NCI-H2107 treated with DMSO at 0.1 percent for 48 hours (cell line): Measurements from ENCODE around the gene HNRNPA1.
"Not testable (repeated sequence)": the region's sequence is repeated elsewhere in the genome, so short reads cannot be mapped to it uniquely, and the experiment has no call there.

ENCODE experiments used
- DNase-seq: peaks from one replicate; lab custom pipeline; 2025; ENCODE audit not compliant: unreplicated experiment; lab: John Stamatoyannopoulos, UW

The HNRNPA1 gene

DNA sequence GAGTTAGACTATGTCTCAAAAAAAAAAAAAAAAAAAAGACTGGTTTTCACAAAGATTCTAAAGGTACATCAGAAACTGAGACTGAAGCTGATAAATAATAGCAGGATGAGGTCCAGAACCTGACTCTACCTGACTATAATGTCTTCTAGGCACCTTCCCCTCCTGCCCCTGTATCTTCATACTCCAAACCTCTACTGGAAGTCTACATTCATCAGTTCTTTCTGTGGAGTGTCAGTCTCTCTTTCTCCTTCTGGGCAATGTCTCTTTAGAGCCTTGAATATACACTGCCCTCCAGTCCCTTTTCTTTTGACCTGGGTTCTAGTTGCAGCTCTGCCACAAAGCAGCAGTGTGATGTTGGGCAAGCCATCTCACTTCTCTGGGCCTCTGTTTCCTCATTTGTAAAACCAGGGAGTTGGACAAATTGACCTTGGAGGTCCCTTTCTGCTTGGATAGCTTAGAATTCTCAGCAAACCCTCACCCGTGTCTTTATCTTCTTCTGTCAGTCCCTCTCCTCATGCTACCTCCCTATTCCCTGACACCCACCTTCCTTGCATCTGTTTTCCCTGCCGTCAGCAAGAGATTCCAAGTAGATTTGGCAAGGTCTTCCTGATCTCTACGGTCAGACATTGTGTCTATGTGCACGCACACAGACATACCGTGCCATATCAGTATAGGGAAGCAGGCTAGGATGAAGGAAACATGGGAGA is 16.0 kb downstream of the HNRNPA1 start:
- DNase-seq: no peak

DNA sequence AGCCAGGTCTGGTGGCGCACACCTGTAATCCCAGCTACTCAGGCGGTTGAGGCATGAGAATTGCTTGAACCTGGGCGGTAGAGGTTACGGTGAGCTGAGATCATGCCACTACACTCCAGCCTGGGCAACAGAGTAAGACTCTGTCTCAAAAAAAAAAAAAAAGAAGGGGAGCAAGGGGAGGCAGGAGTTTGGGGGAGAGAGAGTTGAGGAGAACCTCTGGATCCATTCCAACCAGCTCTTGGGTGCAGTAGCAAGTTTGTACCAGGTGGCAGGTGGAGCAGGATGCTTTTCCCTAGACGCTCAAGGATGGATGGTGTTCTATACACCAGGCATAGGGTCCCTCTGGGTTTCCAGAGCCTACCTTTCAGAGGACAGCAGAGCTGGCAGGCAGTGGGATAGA is 18.4 kb downstream of the HNRNPA1 start:
- DNase-seq: no peak

DNA sequence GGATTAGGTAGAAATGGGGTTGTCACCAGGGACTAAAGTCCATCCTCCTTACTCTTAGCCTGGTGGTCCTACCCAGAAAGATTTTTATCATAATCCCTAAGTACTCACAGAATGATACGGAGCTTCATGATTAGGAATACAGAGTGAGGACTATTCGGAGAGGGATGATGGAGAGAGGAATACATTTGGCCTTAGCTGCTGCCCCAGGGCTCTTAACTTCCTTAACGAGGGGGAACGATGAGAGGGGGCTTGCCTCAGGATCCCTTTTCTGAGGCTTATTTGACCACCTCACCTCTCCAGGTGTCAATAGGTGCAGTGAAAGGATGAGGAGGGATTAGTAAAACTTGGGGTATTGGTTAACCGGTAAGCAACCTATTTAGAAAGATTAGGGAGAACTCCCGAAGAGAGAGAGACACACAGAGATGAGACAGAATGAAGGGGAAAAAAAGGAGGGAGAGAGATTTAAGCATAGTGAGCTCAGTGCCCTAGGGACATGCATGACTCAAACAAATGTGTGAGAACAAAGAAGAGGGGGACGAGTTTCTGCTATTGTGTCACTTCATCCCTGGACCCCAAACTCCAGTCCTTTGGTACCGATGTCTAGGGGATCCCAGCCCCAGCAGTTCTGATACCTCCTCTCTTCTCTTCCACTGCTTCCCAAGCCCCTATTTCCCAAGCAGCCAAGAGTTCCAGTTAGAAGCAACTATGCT is 19.1 kb downstream of the HNRNPA1 start:
- DNase-seq: no peak

DNA sequence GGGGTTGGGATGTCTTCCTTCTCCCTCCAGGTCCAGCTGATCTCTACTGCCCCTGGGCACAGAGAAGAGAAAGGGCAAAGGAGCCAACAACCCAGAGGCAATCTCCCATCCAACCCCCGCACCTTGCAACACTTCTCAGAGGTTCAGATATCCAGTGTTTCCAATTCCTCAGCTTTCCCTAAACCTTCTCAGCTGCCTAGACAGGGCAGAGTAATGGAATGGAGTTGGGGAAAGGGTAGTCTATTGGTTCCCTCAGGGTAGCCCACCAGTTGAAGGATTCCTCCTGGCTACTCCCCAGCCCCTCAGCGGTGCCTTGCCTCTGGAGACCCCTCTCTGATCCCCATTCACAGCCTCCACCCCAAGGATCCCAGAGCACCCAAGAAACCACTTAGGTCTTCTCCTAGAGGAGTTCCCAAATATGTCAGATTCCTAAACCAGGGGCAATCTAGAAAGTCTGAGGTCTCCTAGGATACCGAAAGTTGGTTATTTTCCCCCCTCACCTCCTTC is 19.8 kb downstream of the HNRNPA1 start:
- DNase-seq: no peak

DNA sequence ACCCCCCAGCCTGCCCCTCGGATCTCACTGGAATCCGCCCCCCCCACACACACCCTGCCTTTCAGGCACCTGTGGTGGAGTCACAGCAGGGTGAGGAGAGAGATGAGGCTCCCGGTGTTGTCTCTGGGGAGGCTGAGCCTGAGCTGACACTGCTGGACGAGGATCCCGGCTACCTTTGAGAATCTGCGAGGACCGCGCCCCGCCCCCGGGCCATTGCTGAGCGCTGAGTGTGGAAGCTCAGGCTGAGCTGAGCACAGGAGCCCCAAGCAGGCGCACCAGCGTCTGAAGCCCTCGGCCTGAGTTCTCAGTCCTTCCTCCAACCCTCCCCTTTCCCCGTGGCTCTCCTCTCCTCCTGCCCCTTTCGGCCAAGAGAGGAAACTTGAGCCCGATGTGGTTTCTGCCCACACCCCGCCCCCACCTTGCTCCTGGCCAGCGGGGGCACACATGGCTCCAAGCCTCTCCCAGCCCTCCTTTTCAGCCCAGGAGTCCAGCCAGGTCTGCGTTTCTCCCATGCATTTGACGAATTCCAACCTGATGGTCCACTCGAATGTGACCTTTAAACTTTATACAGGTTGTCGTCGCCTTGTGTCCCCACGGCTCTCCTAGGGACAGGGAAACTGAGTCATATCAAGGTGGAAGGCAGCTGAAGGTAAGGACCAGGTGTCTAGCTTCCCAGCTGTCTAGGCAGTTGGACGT is 20.4 kb downstream of the HNRNPA1 start, which contains the start of gene NFE2:
Gene NFE2 (minus strand): TSS at position 284 of the 696 bp plus-strand sequence. CDS start 5,767 bp downstream, outside the sequence.
- peak; percentile 32 for DNase-seq

DNA sequence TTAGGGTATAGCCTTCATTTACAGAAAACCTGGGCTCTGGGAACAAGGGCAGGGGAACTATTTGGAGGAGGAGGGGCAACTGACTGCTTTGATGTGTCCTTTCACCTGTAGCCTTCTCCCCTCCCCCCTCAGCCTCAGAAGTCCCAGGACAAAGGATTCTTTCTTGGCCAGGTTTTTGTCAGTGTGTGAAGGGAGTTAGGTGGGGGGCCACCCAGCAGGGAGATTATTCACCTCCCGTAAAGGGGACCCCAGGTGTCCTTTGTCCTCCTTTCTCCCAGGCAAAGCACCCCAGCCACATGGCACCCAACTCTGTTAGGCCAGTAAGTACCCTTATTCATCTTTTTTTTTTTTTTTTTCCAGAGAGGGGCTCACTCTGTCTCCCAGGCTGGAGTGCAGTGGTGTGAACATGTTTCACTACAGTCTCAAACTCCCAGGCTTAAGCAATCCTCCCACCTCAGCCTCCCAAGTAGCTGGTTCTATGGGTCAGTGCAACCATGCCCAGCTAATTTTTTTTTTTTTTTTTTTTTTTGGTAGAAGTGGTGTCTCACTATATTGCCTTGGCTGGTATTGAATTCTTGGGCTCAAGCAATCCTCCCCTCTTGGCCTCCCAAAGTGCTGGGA is 21.0 kb downstream of the HNRNPA1 start:
- no peak for DNase-seq

DNA sequence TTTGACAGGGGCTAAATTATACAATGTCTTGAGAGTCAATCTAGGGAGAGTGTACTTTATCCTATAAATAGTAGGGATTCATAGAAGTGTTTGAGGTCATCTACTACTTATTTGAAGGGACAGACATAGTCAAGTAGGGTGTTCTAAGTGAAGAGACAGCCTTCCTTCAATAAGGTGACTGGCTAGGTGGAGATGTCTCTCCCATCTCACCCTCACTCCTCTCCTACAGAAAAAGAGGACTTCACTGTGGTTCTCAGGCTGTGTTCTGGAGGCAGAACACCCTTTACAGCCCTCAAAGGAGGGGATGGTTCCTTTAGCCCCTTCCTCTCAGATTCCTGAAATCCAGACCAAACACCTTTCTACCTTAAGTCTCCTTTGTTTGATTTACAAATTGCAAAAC is 23.1 kb downstream of the HNRNPA1 start:
- DNase-seq: no peak

DNA sequence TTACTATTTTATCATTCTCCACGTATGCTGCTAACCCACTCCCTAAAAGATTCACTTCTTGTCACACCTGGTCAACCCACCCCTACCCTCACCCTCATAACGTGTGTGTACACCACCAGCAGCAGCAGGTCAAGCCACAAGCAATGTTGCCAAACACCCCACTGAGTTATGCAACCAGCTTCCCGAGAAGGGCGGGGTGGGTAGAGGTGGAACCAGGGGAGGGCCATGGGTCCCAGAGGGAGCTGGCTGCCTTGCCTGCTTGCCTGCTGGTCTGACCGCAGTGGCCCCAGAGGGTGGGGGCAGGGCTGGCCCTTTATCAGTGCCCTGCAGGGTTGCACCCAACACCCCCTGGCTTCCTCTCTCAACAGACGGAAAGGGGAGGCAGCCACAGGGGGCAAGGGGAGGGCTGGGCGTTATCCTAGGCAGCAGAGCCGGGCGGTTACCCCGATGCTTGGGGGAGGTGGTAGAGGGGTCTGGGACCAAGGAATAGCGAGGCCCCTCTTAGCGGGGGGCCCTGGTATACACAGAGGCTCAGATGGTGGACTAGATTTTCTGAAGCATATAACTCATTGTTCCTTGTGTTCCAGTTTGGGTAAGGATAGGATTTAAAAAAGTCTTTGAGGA is 23.8 kb downstream of the HNRNPA1 start:
- DNase-seq: peak; percentile 83

DNA sequence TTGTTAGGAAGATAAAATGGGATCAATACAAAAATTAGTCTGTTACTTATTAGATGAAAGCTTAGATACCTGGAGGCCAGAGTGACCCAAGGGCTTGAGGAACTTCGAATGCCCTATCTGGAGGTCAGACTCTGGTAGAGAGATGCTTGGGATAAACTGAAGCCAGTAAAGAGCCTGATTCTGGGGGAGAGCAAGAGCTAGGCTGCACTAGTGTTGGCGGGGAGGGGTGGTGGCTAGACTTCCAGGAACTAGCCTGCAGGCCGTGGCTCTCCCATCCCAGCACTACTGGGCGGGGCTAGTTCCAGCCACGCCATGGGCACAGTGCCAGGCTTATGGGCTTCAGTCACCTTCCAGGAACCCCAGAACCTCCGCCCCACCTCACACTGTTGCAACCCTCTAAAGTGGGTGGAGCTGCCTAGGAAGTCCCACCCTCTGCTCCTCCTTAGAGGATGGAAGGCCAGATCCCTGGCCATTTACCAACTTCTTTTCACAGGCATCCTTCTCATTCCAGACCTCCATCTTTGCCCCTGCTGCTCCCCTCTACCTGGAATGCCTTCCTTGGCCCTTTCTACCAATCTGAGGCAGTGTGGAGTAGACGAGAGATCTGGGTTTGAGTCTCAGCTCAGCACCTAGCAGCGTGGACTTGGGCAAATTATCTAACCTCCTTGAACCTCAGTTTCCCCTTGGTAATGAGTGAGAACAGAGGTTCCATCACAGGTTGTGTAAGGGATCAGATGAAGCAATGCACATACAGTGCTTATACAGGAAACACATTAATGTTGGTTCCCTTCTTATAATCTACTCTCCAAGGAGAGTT is 26.6 kb downstream of the HNRNPA1 start:
- DNase-seq: no peak

DNA sequence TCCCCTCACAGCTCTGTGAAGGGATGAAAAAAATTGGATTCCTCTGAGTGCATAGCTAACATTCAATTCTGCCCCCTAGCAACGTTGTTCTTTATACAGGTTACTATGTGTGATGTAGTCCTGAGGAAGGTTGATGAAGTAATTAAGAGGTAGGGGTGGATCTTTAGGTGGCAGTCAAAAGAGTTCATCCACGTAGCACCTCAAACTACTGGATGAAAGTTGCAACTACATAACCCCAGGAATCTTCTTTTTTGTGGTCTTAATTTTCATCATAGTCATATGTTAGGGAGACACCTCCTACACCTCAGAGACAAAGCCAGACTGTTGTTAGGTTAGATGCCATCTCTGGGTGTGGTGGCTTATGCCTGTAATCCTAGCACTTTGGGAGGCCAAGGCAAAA is 30.5 kb downstream of the HNRNPA1 start:
- no peak for DNase-seq

DNA sequence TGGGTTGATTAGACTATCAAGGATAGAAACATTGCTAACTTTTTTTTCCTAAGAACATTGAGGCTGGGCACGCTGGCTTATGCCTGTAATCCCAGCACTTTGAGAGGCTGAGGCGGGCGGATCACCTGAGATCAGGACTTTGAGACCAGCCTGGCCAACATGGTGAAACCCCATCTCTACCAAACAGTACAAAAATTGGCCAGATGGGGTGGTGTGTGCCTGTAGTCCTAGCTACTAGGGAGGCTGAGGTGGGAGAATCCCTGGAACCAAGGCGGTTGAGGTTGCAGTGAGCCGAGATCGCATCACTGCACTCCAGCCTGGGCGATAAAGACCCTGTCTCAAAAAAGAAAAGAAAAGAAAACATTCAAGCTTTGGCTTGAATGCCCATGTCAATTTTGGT is 31.8 kb downstream of the HNRNPA1 start:
- not testable (repeated sequence) for DNase-seq

DNA sequence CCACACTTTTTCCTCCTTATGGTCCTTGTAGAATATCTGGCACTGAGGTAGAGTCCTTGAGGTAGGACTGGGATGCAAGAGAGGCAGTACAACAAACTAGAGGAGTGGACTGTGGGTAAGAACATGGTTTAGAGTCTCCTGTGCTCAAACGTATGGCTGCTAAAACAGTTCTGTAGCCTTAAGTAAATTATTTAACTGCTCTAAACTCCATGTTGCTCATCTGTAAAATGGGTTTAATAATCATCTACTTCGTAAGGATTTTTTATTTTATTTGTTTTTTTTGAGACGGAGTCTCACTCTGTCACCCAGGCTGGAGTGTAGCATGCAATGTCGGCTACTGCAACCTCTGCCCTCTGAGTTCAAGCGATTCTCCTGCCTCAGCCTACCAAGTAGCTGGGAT is 40.8 kb downstream of the HNRNPA1 start:
- DNase-seq: no peak

DNA sequence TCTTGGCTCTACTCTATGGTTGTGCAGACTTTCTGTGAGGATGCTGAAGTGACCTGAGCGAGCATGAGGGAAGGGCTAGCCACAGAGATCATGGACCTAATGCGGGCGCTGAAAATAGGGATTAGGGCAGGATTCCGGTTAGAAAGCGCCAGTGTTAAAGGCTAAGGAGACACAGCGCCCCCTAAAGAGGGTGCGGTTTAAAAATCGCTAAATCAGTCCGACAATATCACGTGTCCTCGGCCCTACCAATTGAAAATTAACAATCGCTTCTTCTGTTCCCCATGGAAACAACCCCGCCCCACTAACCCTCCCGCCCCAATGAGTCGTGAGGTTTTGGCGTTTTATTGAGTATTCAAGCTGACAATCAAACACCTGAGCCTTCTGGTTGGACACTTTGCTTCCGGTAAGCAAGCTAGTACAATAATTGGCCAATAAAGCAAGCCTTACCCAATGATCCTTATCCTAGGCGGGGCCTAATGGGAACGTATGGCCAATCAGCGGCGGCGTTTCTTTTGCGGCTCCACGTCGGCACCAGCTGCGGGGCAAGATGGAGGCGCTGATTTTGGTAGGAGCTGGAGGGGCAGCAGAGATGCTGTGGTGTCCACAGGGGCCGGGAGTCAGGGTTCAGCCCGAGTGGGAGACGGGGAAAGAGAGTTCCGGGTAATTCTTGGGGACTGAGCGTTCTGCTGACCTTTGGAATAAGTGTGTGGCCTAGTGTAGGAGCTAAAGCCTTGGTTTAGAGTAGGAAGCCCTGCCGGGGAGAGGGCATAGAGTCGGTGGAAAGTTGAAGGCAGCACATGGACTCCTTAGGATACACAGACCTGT is 44.3 kb downstream of the HNRNPA1 start, which contains the start of gene COPZ1:
Gene COPZ1 (plus strand): TSS at position 515 of the 825 bp plus-strand sequence. CDS start 33 bp downstream, at position 548.
- peak; percentile 99 for DNase-seq

DNA sequence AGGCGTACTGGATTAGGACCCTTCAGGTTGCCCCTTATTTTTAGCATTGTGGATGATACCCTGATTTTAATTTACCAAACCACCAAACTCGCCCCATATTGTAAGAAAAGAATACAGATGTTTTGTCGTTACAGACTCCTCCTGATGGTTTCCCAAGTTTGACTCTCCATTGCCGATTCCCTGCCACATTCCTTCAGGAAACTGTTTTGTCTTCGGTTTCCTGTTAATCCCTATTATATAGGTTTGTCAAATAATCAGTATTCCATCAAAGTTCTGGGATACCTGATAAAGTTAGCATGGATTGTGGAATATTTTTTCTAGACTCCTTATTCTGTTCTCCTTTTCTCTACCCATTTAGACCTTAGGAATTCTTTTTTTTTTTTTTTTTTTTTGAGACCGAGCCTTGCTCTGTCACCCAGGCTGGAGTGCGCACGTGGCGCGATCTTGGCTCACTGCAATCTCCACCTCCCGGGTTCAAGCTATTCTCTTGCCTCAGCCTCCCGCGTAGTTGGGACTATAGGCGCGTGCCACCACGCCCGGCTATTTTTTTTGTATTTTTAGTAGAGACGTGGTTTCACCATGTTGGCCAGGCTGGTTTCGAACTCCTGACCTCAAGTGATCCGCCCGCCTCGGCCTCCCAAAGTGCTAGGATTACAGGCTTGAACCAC is 45.0 kb downstream of the HNRNPA1 start:
- DNase-seq: not testable (repeated sequence)

DNA sequence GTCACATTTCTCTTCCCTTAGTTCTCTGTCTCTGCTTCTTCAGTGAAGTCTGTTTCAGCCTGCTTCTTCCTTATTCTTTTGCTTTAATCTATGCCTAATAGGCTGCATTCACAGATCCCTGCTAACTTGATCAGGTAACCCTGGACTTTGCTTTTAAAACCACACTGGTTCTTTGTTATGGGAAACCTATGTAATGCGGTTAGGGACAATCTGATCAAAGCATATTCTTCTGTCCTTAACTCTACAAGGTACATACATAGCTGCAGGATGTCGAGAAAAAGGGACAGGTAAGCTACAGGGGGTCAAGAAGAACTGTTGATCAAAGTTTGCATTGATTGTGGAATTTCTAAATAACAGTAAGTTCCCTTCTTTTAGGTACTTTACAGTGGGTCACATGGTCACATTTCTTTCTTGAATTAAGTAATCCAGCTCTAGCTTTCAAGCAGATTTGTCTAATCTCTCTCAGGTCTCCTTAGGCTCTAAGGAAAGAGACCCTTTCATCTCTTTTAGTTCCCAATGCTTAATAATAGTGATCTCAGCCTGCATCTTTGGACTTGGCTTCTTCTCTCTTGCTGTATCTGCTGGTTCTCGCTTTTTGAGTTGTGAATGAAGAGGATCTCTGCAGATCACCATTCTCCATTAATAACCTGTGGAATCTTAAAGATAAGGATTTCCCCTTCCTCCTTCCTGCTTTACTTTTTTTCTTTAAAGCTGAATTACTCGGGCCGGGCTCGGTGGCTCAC is 48.2 kb downstream of the HNRNPA1 start:
- no peak for DNase-seq

DNA sequence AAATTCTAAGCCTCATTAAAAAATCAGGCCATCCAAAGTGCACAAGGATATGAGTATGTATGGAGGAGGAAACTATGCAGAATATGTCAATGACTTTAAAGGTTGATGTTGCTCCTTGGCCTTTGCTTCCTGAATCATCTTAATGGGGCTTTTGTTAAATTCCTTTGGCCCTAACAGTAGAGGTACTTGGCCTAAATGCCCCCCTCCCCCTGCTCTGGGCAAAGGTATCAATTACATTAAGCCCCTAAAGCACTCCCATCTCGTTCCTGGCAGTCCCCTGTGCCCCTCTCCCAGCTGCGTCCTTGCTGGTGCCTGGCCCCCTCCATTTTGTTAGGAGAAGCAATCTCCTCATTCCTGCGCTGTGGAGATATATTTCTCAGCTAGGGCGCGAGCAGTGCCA is 49.2 kb downstream of the HNRNPA1 start:
- DNase-seq: no peak

DNA sequence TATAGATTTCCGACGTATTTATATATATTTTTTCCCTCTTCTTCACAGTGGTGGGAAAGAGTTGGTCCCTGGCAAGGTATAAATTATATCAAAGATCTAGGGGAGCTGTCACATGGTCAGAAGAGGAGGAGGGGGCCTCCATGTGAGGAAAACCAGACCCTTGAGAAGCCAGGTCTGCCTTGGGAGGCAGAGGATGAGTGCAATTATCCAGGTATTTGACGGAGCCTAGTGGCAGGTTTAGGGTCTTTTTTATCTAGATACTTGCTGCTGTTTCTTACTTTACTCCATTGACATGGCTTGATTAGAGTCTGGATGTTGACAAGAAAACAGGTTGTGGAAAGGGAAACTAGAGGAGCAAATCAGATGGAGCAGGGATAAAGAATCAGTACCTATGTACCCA is 49.9 kb downstream of the HNRNPA1 start:
- no peak for DNase-seq

DNA sequence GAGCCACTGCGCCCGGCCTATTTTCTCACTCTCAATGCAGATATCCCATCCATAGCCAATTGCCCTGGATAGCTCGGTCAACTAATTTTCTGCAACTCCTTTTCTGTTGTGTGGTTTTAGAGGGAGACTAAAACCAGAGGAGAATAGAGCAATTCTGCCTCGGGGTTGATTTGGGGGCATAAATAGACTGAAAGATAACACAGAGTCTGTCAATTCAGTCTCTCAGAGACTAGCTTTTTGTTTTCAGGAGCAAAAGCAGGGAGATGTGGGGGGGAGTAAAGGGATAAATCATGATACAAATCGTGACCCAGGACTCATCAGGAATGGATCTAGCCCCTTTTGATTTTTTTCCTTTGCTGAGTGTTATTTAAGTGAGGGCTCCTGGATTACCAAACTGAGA is 50.9 kb downstream of the HNRNPA1 start:
- no peak for DNase-seq
